ENCODE results near the gene DBF4B.
"Not testable (repeated sequence)": the region's sequence is repeated elsewhere in the genome, so short reads cannot be mapped to it uniquely, and the experiment has no call there.

Gene DBF4B, protein sequence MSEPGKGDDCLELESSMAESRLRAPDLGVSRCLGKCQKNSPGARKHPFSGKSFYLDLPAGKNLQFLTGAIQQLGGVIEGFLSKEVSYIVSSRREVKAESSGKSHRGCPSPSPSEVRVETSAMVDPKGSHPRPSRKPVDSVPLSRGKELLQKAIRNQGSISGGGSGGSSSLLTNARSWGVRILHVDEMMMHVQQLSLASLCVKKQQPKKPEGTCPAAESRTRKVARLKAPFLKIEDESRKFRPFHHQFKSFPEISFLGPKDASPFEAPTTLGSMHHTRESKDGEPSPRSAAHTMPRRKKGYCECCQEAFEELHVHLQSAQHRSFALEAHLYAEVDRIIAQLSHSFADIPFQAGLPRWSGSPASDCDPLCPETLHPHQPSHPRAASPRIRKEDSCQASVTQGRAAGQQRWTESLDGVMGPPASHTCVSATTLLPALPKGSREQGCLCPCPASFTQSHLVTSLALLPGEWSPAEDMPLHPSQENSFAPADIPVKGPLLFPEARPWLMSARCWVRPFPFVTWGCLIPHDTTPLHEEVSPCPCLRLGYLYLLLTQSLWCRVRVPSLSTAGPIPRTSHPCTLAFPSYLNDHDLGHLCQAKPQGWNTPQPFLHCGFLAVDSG

GRCh38 chr17:44708401-44709263 lies at the start of gene DBF4B:
TSS of gene DBF4B (plus strand) at chr17:44708665. CDS start at chr17:44708821, 156 bp downstream.
- DNase-seq, result peak; percentile 91

DNA sequence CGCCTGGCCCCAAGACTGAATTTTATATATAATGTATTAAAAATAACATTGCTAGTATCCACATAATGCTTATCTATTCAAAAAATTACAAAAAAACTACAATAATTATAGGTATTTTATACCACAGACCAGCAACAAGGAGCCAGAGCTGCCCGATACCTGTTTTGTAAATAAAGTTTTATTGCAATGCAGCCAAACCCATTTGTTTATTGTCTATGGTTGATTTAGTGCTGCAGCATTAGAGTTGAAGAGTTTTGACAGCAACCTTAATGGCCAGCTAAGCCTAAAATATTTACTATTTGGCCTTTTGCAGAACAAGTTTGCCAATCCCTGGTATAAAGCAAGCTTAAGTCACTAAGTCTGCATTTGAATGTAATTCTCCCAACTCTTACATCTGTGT lies 46.6 kb upstream of the DBF4B start:
- DNase-seq, result no peak

DNA sequence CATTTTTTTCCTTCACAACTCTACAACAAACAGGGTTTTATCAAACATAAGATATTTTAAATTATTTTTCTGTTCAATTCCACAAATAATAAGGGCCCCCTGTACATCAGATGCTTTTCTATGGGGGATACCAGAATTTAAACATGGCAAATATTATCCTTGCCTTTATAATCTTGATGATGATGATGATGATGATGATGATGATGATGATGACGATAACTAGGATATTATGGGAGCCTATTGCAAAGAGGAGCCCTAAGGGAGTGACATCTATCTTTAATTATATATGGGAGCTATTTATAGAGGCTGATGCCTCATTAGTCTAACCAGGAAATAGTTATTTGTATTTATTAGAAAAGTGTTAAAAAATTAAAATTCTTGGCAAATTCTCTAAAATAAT lies 45.4 kb upstream of the DBF4B start:
- DNase-seq, result no peak

- no peak for DNase-seq
Observed at GRCh38 chr17:44664867-44665266, 43.6 kb upstream of the DBF4B start.

GRCh38 chr17:44666006-44666405 lies 42.5 kb upstream of the DBF4B start:
- no peak for DNase-seq

DNA sequence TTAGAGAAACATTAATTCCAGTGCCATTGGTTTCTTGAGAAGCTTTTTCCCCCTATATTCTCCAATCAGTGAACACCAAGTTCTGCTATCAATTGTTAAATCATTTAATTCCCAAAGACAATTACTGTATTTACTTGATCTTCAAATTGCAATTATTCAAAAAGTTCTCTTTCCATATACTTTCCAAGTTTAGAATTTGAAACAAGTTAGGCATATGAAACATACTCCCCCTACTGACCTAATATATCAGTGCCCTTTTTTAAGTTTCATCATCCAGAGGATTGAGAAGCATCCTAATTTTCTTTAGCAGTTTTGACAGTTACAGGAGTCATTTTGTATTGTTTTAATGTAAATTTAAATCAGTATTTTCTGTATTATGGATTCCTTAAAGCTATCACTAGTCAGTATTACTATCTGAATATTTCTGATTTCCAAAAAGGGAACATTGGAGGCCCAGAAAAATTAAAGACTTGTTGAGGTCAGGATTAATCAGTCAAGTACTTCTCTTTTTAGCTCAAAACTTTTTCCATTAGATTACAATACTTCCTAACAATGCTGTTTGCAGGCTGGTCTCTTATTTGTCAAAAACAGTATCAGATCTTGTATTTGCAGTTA lies 35.9 kb upstream of the DBF4B start:
- DNase-seq, result no peak

GRCh38 chr17:44673893-44674292 lies 34.6 kb upstream of the DBF4B start:
- no peak for DNase-seq

DNA sequence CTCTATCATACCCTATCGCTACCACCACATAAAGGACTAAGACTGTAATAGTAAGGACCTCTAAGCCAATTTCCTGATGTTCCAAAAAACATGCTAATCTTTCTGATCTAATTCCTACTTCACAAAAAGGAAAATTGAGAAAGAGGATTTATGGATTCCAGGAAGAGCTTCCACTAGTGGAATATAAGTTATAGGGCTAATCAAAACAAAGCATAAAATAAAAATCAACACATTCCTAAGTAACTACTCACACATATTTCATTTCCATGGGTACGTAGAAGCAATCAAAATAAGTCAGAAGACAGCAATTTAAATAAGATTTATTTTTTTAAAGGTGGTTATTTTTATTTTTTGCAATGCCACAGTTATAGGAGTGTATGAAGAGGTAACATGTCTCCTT lies 31.3 kb upstream of the DBF4B start:
- no peak for DNase-seq

- not testable (repeated sequence) for DNase-seq
Observed at GRCh38 chr17:44683303-44683702, 25.2 kb upstream of the DBF4B start.

DNA sequence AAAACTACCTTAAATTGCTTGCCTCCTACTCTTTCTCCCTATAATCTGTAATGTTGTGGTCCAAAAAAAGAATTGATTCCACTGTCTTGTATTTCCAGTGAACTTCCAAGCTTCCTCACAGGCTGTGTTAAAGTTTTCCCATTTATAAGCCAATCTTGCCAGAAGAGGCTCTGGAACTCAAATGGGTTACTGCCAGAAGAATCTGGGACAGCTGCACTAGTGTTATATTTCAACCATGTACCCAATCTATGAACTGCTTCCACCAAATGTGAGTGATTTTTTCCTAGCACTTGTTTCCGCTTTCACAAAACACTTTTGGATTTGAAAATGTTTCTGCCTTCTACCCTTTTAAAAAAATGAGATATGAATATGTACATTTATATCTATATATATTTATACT lies 20.7 kb upstream of the DBF4B start:
- peak; percentile 27 for DNase-seq

DNA sequence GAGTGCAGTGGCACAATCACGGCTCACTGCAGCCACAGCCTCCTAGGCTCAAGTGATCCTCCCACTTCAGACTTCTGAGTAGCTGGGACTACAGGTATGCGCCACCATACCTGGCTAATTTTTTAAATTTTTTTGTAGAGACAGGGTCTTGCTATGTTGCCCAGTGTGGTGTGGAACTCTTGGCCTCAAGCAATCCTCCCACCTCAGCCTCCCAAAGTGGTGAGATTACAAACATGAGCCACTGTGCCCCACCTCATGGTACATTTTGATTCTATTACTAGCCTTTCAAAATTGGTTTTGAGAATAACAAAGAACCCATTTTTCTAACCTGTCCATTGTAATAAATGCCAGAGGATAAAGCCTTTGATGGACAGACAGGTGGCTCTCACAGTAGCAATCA lies 20.3 kb upstream of the DBF4B start:
- DNase-seq, result no peak

GRCh38 chr17:44688675-44689476 lies 19.6 kb upstream of the DBF4B start:
- no peak for DNase-seq

DNA sequence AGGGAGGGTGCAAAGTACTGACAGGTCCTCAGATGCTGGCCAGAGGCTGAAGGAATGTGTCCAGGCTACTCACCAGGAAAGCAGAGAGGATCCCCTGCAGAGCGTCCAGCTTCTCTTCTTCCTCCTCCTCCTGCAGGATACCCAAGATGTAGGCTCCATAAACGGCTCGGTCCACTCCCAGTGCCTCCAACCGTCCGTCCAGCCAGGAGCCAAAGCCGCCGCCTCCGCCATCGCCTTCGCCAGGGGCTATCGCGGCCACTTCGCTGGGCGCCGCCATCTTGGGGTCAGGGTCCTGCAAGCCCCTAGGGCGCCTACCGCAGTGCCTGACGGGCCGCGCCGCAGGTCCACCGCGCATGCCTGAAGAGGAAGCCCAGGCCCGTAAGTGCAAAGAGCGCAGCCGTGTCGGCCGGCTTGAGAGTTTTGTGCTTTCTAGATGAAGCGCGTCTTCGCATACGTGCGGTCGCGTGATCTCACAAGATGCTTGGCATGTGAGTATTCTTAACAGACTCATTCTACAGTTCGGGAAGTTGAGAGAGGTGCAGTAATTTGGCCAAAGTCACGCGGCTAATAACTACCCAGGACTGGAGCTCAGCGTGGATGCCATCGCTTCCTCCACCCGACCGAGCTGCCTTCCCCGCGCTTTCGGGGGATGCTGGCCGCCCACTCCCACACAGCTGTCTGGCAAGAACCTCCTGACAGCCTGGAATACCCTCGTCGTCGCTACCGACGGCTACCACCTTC lies 18.8 kb upstream of the DBF4B start, which contains the start of gene CCDC43:
TSS of gene CCDC43 (minus strand) at position 300 of the 741 bp plus-strand sequence. CDS start at position 277, 23 bp downstream.
- peak; percentile 94 for DNase-seq

DNA sequence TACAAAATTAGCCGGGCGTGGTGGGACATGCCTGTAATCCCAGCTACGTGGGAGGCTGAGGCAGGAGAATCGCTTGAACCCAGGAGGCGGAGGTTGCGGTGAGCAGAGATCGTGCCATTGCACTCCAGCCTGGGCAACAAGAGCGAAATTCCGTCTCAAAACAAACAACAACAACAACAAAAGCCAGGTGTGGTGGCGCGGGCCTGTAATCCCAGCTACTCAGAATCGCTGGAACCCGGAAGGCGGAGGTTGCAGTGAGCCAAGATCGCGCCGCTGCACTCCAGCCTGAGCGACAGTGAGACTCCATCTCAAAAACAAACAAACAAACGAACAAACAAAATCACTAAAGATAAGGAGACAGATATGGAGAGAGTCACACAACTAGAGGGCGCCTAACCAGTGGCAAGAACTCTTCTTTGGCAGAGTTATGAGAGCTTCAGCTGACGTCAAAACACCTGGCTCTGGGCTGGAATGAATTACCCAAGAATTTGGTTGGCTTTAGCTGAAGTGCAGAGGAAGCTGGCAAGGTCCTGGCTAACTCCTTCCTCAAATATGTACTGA lies 17.6 kb upstream of the DBF4B start:
- not testable (repeated sequence) for DNase-seq

- DNase-seq, result no peak
Observed at GRCh38 chr17:44693609-44694008, 14.9 kb upstream of the DBF4B start.

DNA sequence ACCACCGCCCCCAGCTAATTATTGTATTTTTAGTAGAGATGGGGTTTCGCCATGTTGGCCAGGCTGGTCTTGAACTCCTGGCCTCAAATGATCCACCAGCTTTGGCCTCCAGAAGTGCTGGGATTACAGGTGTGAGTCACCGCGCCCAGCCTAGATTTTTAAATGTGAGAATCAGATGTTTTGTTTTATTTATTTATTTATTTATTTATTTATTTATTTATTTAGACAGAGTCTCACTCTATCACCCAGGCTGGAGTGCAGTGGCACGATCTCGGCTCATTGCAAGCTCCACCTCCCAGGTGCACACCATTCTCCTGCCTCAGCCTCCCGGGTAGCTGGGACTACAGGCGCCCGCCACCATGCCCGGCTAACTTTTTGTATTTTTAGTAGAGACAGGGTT lies 8.2 kb upstream of the DBF4B start:
- not testable (repeated sequence) for DNase-seq

GRCh38 chr17:44707755-44708400 lies 587 bp upstream of the DBF4B start:
- DNase-seq, result no peak

DNA sequence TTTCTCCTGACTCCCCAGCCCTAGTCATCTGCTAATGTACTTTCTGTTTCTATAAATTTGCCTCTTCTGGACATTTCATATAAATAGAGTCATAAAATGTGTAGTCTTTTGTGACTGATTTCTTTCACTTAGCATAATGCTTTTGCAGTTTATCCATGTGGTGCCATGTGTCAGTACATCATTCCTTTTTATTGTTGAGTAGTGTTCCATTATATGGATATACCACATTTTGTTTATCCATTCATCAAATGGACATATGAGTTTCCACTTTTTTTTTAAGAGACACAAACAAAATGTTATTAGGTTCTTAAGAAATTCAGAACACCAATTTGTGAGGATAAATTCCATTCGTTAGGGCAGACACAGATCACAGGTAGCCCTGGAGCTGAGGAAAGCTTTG lies 11.0 kb downstream of the DBF4B start:
- no peak for DNase-seq

GRCh38 chr17:44722254-44722653 lies 13.8 kb downstream of the DBF4B start:
- no peak for DNase-seq

DNA sequence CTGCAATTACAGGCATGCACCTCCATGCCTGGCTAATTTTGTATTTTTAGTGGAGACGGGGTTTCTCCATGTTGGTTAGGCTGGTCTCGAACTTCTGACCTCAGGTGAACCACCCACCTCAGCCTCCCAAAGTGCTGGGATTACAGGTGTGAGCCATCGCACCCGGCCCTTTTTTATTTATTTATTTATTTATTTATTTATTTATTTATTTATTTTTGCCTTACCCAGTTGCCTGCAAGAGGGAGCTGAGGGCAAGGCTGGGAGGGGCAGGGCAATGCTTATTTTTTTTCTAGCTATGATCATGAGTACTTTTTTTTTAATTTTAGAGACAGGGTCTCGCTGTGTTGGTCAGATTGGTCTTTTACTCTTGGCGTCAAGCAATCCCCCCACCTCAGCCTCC lies 17.7 kb downstream of the DBF4B start:
- not testable (repeated sequence) for DNase-seq

Data from right hindlimb (tissue), 1 donor.